Measurements from ENCODE around the gene AMIGO1. TPM values are rescaled to one million over a fixed set of nuclear protein-coding genes. Genes with fewer than 3 reads are reported as not detected.
A peak's percentile ranks its signal among the peaks of the same experiment; 100 is the strongest.

The AMIGO1 gene
- total RNA-seq, 1 donor from 2014 or later, result 4.7 TPM

GRCh38 chr1:109483672-109484518, 25.6 kb downstream of the AMIGO1 start, which contains the start of gene ATXN7L2:
Gene ATXN7L2, plus strand, starts transcription at chr1:109483905. Its CDS starts 49 bp downstream, at chr1:109483954.
- Histone ChIP-seq H3K27me3 (no peaks in the 10 kb centered on the region), H3K36me3 (no peaks in the 10 kb centered on the region), H3K4me3 (peak within 1 kb of the TSS; percentile 79), H3K4me1 (peaks cover 6 to 12% of the 10 kb centered on the region in 2 donors), H3K9me3 (no peaks in the 10 kb centered on the region), H3K27ac (peak within 1 kb of the TSS; percentile 91 to 93)
- DNase-seq (ENCODE audit: low spot score in 2 of 2), result peak; percentile 72 to 95
- intact Hi-C loops (cut with DNase I), result loop anchor here (1.0 to 5.0 kb wide), 3 partner anchors 17 to 202 kb away; partner anchors contain the start of genes PSMA5 and PSRC1
- TF ChIP-seq CTCF (IDR thresholded peaks at IDR 0.05), result no peak

- no peak for TF ChIP-seq CTCF (IDR thresholded peaks at IDR 0.05)
- peaks cover 6 to 12% of the 10 kb centered on the region in 2 donors for H3K4me1 ChIP-seq
- intact Hi-C loops (cut with DNase I), result loop anchor here (1.0 to 5.0 kb wide), 3 partner anchors 16 to 201 kb away; partner anchors contain the start of genes PSMA5 and PSRC1
- H3K27ac ChIP-seq, result peak overlapping the region; percentile 32 to 38
- peak in 1 of 2 donors; percentile 67 for DNase-seq (ENCODE audit: low spot score in 2 of 2)
- peak overlapping the region; percentile 74 to 79 for H3K4me3 ChIP-seq
- no peaks in the 10 kb centered on the region for H3K36me3 ChIP-seq
- no peaks in the 10 kb centered on the region for H3K27me3 ChIP-seq
- no peaks in the 10 kb centered on the region for H3K9me3 ChIP-seq
Observed at GRCh38 chr1:109482791-109483671, 26.5 kb downstream of the AMIGO1 start.

- Histone ChIP-seq H3K4me3 (no peak overlapping the region), H3K4me1 (peaks cover 6 to 12% of the 10 kb centered on the region in 2 donors), H3K27ac (no peak overlapping the region), H3K9me3 (no peaks in the 10 kb centered on the region), H3K27me3 (no peaks in the 10 kb centered on the region), H3K36me3 (no peaks in the 10 kb centered on the region)
- intact Hi-C loops (cut with DNase I), result loop anchor here (5.0 kb wide), 1 partner anchor 200 kb away; the partner anchor contains the start of gene PSRC1
- no peak for TF ChIP-seq CTCF (IDR thresholded peaks at IDR 0.05)
- DNase-seq (ENCODE audit: low spot score in 2 of 2), result peak in 1 of 2 donors; percentile 5
Observed at GRCh38 chr1:109482242-109482641, 27.3 kb downstream of the AMIGO1 start.

- Histone ChIP-seq H3K27ac (no peak overlapping the region), H3K4me3 (no peak overlapping the region), H3K4me1 (peaks cover 6 to 12% of the 10 kb centered on the region in 2 donors), H3K9me3 (no peaks in the 10 kb centered on the region), H3K27me3 (no peaks in the 10 kb centered on the region), H3K36me3 (peaks cover 0 to 3% of the 10 kb centered on the region in 2 donors)
- peak in 1 of 2 donors; percentile 43 for DNase-seq (ENCODE audit: low spot score in 2 of 2)
- intact Hi-C loops (cut with DNase I), result loop anchor here (5.0 kb wide), 1 partner anchor 199 kb away; the partner anchor contains the start of gene PSRC1
- TF ChIP-seq CTCF (IDR thresholded peaks at IDR 0.05), result no peak
Observed at GRCh38 chr1:109481646-109482045, 27.9 kb downstream of the AMIGO1 start.

- intact Hi-C loops (cut with DNase I), result loop anchor here (5.0 kb wide), 1 partner anchor 198 kb away; the partner anchor contains the start of gene PSRC1
- no peak overlapping the region for H3K4me3 ChIP-seq
- DNase-seq (ENCODE audit: low spot score in 2 of 2), result peak in 1 of 2 donors; percentile 50
- H3K27ac ChIP-seq, result no peak overlapping the region
- H3K4me1 ChIP-seq, result peaks cover 5 to 7% of the 10 kb centered on the region in 2 donors
- no peak for TF ChIP-seq CTCF (IDR thresholded peaks at IDR 0.05)
- peaks cover 0 to 3% of the 10 kb centered on the region in 2 donors for H3K36me3 ChIP-seq
- no peaks in the 10 kb centered on the region for H3K27me3 ChIP-seq
- H3K9me3 ChIP-seq, result no peaks in the 10 kb centered on the region
Observed at GRCh38 chr1:109479901-109480300, 29.6 kb downstream of the AMIGO1 start.

Measured in ascending aorta (tissue), 2 donors.